Peyer's patch (tissue), 4 donors: ENCODE measurements around the gene FAM171A1.

Experiments
- CTCF ChIP-seq, 6 experiments: fragments of 450-650 bp in 4 of 6; fragments of 200-600 bp in 2 of 6; sonication (generic) in 1 of 6; IDR thresholded peaks; one replicate each; pipeline ENCODE4 v1.5.1; 2017 to 2019; ENCODE audit warnings: antibody characterized with exemption in 6 of 6, mild to moderate bottlenecking in 3 of 6, moderate library complexity in 1 of 6
- POLR2A ChIP-seq, 2 donors: fragments of 450-650 bp; IDR thresholded peaks; one replicate each; pipeline ENCODE4 v1.5.1; 2017; ENCODE audit warnings: antibody characterized with exemption in 2 of 2, mild to moderate bottlenecking in 2 of 2, moderate library complexity in 2 of 2

GRCh38 chr10:15241306-15241705 lies 129.8 kb downstream of the FAM171A1 start:
- TF ChIP-seq POLR2A (IDR thresholded peaks at IDR 0.05) = no peak
- no peak for TF ChIP-seq CTCF (IDR thresholded peaks at IDR 0.05)
